Ovary (tissue), 3 donors: Measurements from ENCODE around the gene EGFLAM.

ENCODE experiments used
- POLR2A ChIP-seq: fragments of 450-650 bp; IDR thresholded peaks from one replicate; pipeline ENCODE4 v1.6.1; 2017; ENCODE audit warnings: antibody characterized with exemption, mild to moderate bottlenecking, moderate library complexity
- TF ChIP-seq, protein P1 (sequence below), 3 donors: fragments of 450-650 bp in 2 of 3; fragments of 200-600 bp in 1 of 3; IDR thresholded peaks; one replicate each; pipeline versions ENCODE4 v1.5.1 to v1.8.0; 2016 to 2022; ENCODE audit warnings: antibody characterized with exemption in 3 of 3, mild to moderate bottlenecking in 1 of 3
- donor health status: DM: no; HTN: no; CAD: no.

DNA sequence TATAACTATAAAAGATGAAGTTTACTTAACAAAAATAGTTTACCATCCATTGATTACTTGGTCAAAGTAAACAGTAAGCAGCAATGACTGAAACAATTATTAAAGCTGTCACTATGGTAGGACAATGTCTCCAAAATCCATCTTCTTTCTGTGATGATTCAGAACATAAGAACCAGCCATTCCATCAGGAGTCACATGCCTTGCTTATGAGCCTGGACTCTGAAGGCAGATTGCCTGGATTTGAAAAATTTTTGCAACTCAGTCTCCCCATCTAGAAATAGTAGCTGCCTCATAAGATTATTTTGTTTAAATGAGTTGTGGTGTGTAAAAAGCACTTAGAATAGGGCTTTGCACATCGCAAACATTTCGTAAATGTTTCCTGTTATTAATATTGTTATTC, 161.9 kb downstream of the EGFLAM start:
- TF ChIP-seq, protein P1, sequence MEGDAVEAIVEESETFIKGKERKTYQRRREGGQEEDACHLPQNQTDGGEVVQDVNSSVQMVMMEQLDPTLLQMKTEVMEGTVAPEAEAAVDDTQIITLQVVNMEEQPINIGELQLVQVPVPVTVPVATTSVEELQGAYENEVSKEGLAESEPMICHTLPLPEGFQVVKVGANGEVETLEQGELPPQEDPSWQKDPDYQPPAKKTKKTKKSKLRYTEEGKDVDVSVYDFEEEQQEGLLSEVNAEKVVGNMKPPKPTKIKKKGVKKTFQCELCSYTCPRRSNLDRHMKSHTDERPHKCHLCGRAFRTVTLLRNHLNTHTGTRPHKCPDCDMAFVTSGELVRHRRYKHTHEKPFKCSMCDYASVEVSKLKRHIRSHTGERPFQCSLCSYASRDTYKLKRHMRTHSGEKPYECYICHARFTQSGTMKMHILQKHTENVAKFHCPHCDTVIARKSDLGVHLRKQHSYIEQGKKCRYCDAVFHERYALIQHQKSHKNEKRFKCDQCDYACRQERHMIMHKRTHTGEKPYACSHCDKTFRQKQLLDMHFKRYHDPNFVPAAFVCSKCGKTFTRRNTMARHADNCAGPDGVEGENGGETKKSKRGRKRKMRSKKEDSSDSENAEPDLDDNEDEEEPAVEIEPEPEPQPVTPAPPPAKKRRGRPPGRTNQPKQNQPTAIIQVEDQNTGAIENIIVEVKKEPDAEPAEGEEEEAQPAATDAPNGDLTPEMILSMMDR (IDR thresholded peaks at IDR 0.05) = no peak
- TF ChIP-seq POLR2A = no peak
